Smooth muscle cell of the brain vasculature (primary cell): ENCODE results near the gene CPA5.

Experiments
- DNase-seq: peaks from one replicate; pipeline ENCODE4 v3.0.0-alpha.2; 2012; ENCODE audit warnings: low read depth, low spot score

CPA5 gene

DNA sequence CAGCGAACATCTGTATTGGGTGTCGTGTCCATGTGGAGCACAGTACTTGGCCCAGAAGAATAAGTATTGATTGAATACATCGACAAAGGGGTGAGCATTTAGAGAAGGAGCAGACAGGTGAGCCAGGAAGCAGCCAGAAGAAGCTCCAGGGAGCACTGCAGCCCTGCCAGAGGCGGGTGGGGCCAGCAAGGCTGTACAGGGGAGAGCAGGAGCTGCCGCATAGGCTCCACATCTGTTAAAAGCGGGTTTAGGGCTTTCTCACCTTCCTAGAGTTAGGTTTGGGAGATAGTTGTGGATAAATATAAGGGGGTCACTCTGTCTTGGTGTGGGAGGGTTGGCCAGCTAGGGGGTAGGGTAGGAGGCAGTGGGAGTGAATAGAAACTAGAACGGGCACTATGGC lies 34.4 kb downstream of the CPA5 start:
- DNase-seq, result no peak

DNA sequence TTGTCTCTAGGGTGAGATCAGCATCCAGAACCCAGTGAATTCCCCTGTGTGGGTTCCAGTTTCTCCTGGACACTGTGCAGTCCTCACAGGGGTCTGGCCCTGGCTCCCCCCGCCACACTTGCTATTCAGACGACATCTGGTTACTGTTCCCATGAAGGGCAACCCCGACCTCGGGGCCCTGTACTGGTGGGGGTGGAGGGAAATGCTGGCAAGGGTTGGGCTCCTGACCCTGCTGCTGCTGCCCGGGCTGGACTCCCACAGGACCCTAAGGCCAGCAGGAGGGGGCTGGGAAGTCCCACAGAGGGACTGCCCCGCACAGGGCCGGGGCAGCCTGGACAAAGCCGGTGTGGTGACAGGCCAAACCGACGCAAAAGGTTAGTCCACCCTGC lies 34.9 kb downstream of the CPA5 start:
- DNase-seq, result no peak

DNA sequence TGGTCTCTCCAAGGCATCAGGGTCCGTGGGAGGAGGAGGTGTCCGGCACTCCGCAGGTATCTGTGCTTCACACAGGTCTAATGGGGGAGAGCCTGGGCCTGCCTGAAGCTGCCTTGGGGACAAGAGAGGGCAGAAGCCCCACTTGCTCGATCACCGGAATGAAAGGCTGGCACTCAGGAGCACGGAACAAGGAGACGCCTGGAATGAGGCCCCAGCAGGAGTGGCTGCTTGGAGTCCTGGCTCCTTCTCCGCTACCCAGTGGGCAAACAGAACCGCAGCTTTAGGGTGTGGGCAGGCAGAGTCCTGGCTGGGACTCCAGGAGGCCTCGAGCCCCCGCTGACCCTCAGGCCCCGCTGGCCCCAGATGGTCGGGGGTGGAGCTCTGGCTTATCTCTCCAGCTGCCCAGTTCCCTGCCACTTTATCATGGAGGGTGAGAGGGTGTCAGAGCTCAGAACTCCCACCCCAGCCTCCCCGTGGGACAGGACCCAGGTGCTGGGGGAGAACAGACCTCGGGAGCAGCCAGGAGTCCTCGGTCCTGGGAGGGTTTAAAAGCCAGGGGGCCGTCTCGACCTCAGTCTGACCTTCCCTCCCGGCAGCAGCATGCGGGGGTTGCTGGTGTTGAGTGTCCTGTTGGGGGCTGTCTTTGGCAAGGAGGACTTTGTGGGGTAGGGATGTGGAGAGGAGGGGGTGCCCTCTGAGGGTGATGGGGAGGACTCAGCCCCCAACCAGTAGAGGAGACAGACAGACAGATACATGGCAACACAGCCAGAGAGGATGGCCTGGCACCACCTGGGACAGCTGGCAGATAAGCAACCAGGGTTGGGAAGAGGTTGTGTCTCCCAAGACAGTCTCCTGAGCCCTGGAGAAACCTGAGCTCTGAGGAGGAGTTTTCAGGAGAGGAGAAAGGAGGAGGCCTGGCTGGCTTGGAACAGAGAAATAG lies 35.6 kb downstream of the CPA5 start, which contains the start of gene CPA1:
Gene CPA1, plus strand, starts transcription at position 574 of the 940 bp plus-strand sequence. Its CDS starts 27 bp downstream, at position 601.
- no peak for DNase-seq

DNA sequence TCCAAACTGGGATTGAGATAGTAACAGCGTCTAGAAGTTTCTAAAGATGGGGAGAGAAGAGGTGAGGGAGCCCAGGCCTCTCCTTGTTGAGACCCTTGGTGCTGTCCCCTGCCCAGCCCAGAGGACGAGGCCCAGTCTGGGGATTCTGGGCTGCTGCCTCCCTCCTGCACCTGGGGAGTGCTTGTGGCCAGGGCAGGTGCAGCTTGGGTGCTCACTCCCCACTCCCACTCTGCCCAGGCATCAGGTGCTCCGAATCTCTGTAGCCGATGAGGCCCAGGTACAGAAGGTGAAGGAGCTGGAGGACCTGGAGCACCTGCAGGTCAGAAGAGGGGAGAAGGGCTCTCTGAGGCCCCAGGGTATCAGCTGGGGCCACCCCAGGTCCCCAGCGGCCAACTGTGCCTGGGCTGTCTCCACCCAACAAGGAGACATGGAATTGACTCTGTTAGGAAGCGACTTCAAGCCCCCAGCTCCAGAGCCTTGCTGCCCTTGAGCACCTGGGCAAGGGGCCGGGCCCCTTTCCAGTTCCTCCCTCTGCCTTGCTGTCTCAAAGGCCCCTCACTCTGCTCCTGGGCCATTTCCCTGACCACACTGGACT lies 36.3 kb downstream of the CPA5 start:
- no peak for DNase-seq

DNA sequence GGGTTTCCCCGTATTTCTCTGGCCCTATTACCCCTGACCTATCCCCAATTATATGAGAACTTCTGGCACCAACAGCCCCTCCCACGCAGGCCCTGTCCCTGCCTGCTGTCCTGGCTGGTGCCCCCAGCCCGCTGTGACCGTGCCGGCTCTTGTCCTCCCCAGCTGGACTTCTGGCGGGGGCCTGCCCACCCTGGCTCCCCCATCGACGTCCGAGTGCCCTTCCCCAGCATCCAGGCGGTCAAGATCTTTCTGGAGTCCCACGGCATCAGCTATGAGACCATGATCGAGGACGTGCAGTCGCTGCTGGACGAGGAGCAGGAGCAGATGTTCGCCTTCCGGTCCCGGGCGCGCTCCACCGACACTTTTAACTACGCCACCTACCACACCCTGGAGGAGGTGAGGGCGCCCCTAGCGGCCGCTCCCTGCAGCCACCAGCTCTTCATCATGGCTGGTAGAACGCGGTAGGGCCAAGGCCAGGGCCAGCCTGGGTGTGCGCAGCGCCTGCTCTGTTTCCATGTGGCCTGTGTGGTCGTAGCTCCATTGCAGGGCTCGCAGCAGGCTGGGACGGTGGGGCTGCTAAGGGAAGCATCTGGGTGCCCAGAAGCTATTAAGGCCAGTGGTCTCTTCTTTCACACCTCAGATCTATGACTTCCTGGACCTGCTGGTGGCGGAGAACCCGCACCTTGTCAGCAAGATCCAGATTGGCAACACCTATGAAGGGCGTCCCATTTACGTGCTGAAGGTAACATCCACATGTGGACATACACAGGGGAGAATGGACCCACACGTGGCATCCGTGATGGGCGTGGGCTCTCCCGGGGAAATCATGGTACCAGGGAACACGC lies 37.1 kb downstream of the CPA5 start:
- no peak for DNase-seq

DNA sequence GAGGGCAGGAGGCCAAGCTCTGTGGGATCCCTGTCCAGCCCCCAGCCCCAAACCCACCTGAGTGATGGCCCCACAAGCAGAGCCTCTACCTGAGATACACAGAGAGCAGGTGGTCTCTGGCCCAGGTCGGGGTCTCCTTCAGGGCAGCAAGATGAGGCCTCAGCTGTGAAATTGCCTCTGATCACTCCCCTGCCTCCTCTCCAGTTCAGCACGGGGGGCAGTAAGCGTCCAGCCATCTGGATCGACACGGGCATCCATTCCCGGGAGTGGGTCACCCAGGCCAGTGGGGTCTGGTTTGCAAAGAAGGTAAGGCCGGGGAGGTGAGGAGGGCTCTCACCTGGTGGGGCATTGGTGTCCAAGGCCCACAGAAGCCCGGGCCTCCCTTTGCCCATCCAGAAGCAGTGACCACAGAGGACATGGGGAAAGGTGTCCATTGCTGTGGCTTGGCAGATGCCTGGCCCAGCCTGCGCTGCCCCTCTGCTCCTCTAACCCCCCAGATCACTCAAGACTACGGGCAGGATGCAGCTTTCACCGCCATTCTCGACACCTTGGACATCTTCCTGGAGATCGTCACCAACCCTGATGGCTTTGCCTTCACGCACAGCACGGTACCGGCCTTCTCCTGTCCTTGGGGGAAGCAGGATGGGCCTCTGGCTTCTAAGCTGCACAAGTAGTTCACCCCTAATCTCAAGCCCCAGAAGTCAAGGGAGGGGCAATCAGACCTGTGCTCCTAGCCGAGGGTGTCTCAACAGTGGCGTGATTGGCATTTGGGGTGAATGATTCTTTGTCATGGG lies 38.8 kb downstream of the CPA5 start:
- DNase-seq, result no peak

DNA sequence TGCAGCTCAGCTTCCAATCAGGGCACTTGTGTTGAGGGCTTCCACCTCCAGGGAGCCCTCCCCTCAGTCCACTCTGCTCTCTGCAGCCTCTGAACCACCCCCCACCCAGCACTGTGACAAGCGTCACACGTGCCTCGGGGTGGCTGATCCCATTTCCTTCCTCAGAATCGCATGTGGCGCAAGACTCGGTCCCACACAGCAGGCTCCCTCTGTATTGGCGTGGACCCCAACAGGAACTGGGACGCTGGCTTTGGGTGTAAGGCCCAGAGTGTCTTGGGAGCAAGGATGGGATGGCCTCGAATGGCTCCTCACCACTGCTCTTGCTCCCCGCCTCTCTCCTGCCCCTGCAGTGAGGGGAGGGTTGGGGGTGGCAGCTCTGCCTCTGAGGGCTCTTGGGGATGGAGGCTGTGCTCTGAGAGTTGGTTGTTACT lies 39.8 kb downstream of the CPA5 start:
- DNase-seq, result no peak

DNA sequence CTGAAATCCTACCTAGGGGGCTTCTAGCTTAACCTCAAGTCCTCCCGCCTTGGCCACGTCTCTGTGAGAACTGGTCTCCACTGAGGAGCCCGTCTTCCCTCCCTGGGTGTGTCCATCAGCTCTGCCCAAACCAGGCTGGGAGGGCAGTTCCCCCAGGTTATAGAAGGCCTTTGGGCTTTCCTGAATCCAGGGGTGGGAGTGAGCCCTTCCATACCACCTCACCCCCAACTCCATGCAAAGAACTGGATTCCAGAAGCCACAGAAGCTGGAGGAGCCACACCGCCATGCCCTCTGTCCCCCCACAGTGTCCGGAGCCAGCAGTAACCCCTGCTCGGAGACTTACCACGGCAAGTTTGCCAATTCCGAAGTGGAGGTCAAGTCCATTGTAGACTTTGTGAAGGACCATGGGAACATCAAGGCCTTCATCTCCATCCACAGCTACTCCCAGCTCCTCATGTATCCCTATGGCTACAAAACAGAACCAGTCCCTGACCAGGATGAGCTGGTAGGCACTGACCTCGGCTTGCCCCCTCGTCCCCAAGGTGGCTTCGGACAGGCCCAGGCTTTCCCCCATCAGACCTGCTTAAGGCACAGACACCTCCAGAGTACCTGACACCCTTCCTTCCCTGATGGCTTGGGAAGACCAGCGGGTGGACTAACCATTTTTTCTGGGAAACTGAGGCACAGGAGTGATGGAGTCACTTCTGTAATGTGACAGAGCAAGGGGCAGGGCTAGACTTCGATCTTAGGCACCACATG lies 40.4 kb downstream of the CPA5 start:
- no peak for DNase-seq

DNA sequence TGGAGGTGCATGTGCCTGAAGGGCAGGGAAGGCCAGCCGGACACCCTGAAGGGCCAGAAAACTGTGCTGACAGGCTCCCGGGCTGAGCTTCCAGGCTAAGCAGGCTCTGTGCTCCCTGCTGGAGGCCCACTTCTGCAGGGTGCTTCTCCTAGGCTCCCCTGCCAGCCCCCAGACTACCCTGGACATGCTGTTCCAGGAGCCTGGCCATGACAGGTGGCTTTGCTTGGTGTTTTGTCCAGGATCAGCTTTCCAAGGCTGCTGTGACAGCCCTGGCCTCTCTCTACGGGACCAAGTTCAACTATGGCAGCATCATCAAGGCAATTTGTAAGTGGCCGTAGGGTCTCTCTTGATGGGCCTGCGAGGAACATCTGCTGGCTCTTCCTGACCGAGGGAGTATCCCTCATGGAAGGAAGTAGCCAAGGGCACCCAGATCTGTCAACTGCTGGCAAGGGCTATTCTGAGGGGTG lies 41.0 kb downstream of the CPA5 start:
- no peak for DNase-seq

DNA sequence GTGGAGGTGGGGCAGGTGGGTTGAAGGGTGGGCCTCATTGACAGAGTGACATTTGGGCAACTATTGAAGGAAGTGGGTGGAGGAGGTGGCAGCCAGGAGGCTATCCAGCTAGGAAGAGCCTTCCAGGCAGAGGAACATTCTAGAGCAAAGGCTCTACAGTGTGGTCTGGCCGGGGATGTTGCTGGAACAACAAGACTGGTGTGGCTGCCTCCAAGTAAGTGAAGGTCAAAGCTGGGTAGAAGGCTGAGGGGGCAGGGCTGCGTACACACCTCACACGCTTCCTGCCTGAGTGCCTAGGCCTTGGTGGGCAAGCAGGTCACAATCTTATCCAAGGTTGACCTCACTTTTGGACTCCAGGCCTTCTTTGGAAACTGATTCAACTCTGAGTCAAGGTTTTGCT lies 42.3 kb downstream of the CPA5 start:
- DNase-seq, result no peak

DNA sequence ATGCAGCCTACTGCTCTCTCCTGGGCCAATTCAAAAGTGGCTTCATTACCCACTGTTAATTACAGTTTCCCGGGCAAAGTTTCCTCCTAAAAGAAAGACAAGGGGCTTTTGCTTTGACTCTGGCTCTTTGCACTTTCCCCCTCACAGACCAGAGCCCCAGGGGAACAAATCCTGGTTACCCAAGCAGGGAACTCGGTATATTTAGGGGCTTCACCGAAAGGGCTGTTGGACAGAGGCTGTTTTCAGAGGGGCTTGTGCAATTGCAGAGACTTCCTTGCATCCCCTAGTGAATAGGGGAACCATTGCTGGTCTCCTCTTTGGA lies 42.7 kb downstream of the CPA5 start:
- DNase-seq, result no peak

DNA sequence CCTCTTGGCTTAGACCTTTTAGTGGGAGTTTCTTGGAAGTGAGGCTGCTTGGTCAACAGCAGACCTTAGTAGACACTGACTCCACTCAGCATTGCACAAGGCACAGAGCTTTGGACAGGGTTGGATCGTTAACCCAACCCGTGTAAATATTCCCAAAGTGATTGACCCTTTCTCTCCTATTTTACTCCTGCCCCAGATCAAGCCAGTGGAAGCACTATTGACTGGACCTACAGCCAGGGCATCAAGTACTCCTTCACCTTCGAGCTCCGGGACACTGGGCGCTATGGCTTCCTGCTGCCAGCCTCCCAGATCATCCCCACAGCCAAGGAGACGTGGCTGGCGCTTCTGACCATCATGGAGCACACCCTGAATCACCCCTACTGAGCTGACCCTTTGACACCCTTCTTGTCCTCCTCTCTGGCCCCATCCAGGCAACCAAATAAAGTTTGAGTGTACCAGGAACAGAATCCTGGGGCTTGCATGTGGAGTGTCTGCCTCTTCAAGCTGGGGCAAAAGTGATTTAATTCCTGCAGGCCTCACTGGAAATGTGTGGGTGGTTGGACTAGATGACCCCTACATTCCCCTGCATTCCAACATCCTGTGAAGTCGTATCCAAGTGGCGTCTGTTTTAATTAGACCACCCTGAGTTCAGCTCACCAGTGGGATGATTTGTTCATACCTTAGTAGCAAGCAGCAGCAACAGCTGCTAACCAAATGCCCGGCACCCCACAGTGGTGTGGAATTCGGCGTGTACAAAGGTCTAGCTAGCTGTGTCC lies 43.2 kb downstream of the CPA5 start:
- DNase-seq, result peak; percentile 99

DNA sequence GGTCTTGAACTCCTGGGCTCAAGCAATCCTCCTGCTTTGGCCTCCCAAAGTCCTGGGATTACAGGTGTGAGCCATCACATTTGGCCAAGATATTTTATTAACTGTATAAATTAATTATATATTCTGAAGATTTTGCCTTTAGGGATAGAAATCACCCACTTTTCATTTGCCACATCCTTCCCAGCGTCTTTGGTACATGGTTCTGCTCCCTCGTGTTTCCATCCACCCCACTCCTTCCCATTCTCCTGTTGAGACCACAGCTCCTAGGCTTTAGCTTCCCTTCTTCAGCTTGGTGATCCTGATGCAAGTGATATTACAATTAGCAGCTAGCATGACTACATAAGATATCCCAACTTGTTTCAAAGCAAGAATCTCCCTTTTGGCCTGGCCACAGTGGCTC lies 44.1 kb downstream of the CPA5 start:
- DNase-seq, result no peak

DNA sequence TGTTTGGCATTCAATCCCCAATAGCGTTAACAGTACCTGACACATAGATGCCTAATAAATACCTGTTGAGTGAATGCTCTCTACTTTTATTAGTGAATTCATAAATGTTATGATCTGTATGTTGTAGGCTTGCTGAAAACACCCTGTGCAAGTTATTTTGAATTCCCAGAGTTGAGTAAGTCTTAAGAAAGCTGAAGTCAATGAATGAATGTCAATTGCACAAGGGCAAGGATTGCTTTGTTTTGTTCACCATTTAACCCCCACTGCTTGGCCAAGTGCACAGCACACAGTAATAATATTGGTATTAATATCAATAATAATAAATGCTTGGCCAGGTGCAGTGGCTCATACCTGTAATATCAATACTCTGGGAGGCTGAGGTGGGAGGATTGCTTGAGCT lies 45.9 kb downstream of the CPA5 start:
- DNase-seq, result no peak

DNA sequence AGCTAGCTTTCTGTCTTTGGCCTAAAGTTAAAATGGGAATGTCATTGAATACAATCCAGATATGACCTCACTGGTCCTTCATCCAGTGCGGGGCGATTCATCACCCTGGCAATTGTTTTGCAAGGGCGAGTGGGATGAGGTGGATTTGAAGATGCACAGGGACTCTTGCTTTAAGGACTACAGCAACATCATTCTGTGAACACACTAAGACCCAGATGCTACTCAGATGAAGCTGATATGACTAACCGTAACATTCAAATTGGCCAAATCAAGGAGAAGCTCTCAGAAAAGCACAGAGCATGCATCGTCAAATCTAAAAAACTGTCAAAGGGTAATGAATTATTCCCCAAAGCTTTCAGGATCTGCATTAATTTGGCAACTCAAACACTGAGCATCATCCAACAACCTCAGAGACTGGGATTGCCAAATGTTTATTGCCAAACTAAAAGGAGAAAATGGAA lies 48.5 kb downstream of the CPA5 start:
- no peak for DNase-seq

DNA sequence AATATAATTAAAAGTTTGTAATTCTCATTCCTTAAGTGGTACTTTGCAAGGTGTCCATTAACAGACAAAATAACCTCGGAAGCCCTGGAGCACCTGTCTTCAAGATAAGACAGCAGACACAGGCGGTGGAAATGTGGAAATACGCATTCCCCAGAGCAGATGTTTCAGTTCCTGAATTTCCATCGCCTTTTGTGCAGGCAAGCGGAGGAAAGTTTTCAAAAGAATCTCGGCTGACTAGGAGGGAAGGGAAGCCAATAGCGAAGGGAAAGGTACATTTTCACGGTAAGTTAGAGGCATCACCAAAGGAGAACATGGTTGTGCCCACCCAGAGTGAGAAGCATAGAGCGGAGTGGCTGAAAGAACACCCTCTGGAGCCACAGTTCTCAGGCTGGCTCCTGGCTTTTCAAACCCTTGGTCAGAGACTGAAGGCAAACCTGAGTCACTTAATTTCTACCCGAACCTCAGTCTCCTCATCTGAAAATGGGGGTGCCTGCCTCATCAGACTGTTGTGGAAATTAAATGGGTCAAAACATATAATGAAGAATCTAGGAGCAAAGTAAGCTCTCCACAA lies 49.3 kb downstream of the CPA5 start:
- no peak for DNase-seq

DNA sequence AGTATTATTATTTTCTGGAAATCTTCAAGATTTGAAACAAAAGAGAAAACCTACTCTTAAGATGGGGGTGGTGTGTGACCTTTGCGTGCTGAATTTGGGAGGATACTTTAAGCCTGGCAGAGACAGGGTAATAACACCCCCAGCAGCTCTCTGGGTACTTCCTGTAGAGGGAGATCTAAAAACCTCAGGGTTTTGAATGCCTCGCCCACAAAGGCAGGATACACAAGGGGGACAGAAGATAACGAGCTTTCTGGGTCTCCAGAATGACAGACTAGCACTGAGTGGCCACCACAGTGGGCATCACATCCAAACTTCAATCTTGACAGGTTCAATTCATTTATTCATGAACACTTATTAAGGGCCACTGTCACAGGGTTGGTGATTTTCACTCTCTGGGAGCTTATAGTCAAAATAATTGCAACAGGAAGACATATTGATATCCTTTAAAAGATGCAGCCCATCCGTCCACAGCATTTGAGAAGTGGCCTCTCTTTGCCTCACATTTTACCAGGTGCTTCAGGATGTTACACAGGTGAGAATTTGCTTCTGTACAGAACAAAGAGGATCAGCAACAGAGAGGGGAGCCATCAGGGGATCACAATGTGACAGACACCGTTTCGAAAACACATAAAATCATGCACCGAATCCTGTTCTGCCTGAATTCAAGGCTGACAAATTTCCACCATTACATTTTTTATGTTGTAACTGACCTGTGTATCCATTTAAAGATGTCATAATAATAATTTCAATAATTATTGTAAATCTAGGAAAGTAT lies 50.0 kb downstream of the CPA5 start:
- no peak for DNase-seq

DNA sequence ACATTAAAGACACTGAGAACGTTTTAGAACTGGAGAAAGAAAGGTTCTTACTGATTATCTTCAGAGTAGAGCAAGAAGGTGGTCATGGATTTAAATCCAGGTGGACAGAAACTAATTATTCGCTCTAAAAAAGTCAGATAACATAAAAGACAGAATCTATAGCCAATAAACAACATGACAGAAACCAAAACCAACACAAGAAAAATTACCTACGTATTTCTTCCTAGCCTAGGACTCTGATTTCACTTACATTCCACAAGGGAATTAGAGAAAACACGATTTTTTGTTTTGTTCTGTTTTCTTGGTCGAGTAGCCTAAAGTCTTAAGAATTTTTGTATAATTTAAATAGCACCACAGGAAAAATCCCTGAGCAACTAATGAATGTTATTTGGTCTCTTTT lies 50.8 kb downstream of the CPA5 start:
- DNase-seq, result no peak

DNA sequence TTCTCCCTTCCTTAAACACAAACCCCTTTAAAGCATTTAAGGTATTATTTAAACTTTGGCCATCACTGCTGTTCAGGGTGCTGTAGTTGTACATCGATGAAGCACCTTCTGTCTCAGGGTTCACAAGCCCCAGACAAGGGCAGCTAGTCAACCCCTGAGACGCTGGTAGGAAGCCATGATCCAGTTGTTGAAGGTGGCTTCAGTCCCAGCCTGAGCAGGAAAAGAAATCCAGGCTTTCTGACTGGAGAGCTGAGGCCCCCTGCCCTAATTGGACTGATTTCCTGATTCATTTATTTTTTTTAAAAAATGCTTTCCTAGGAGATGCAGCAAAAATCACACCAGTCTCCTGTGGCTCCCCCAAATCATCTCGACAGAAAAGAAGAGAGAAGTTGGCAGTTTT lies 51.5 kb downstream of the CPA5 start:
- no peak for DNase-seq
